ENCODE data around the gene HOXB13.

DNA sequence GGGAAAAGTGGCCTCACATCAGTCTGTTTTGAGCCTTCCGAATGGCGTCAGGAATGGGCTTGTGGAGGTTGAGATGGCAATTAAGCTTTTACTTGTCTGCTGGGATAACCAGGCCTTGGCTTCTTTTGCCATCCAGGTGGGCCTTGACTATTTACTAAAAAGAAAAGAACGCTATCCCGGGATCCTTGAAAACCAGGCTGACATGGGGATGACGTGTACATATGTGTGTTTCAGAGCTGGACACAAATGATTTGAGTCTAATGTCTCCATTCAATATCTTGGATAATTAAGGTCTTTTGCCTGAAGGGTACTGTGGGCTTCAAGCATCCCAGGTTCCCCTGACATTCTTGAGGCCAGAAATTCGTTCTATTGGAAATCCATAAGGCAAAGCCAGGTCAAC, 32.6 kb upstream of the HOXB13 start:
- TF ChIP-seq, protein P1, sequence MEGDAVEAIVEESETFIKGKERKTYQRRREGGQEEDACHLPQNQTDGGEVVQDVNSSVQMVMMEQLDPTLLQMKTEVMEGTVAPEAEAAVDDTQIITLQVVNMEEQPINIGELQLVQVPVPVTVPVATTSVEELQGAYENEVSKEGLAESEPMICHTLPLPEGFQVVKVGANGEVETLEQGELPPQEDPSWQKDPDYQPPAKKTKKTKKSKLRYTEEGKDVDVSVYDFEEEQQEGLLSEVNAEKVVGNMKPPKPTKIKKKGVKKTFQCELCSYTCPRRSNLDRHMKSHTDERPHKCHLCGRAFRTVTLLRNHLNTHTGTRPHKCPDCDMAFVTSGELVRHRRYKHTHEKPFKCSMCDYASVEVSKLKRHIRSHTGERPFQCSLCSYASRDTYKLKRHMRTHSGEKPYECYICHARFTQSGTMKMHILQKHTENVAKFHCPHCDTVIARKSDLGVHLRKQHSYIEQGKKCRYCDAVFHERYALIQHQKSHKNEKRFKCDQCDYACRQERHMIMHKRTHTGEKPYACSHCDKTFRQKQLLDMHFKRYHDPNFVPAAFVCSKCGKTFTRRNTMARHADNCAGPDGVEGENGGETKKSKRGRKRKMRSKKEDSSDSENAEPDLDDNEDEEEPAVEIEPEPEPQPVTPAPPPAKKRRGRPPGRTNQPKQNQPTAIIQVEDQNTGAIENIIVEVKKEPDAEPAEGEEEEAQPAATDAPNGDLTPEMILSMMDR (IDR thresholded peaks at IDR 0.05), result no peak
- TF ChIP-seq POLR2A (IDR thresholded peaks at IDR 0.05), result no peak
